H1 (cell line): ENCODE measurements around the gene COL10A1. TPM values are rescaled to one million over a fixed set of nuclear protein-coding genes. Genes with fewer than 3 reads are reported as not detected.

ENCODE experiments used
- CTBP2 ChIP-seq: IDR thresholded peaks from 2 replicates; pipeline ENCODE4 v1.7.0; 2011; ENCODE audit warnings: borderline replicate concordance, mild to moderate bottlenecking, moderate library complexity, mixed read lengths, low read length; ENCODE audit not compliant: insufficient read depth, insufficient read length
- EP300 ChIP-seq, 2 experiments: IDR thresholded peaks; 1 replicate in 1 of 2; 2 replicates in 1 of 2; pipeline ENCODE4 v1.6.1; 2011 to 2012; ENCODE audit warnings: low read depth in 2 of 2, low read length in 2 of 2, mild to moderate bottlenecking in 2 of 2, borderline replicate concordance in 1 of 2, inconsistent platforms in 1 of 2, moderate library complexity in 1 of 2
- polyA plus RNA-seq, 7 experiments: library from polyadenylated mRNA; depleted of rRNA in 3 of 7; stranded (reverse) in 5 of 7; unstranded in 2 of 7; fragments of >200 nt in 5 of 7; fragments of 200-250 nt in 2 of 7; gene quantifications; 1 replicate in 5 of 7; 2 replicates in 1 of 7; 4 replicates in 1 of 7; pipeline versions ENCODE4 v1.2.1 to v1.2.3, GENCODE V29; 2011 to 2013; ENCODE audit warnings: missing spikeins in 2 of 7, mixed read lengths in 2 of 7
- total RNA-seq: library from RNA; stranded (reverse); fragmentation: NEBNext Ultra II Directional; extraction: Animal tissue kit (Norgen Biotek cat#: 25700); gene quantifications from 2 replicates; pipeline ENCODE4 v1.2.1, GENCODE V29; 2021
- TF ChIP-seq, protein P1 (sequence below): fragments of 300-600 bp; sonication (generic); IDR thresholded peaks from 2 replicates; pipeline ENCODE4 v1.7.1; 2012; ENCODE audit warnings: low read length, moderate library complexity, mild to moderate bottlenecking, inconsistent platforms; ENCODE audit not compliant: insufficient replicate concordance
- TF ChIP-seq, protein P2 (sequence below): IDR thresholded peaks from 2 replicates; pipeline ENCODE4 v1.6.1; 2012; ENCODE audit warnings: inconsistent platforms

The COL10A1 gene
- total and polyA plus RNA-seq, 2 of the 8 experiments (the other 6 are each of a cell fraction or from before 2014, with no cell fraction given), result not detected

DNA sequence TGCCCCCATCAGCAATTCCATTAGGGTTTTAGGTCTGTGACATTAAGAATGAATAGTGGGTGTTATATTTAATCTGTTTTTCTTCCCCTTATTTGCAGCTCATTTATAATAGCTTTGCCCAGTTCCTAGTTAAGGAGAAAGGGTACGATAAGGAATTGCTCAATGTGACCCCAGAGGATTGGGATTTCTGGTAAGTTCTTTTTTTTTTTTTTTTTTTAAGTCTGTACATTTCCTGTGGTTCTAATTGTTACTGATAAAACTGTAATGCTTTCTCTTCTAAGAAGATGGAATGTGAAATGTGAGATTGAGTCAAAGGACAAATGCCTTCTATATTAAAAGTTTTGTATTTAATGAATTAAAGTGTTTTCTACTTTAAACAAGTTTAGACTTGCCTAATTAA, 19.8 kb downstream of the COL10A1 start (continued):
- TF ChIP-seq, protein P1, sequence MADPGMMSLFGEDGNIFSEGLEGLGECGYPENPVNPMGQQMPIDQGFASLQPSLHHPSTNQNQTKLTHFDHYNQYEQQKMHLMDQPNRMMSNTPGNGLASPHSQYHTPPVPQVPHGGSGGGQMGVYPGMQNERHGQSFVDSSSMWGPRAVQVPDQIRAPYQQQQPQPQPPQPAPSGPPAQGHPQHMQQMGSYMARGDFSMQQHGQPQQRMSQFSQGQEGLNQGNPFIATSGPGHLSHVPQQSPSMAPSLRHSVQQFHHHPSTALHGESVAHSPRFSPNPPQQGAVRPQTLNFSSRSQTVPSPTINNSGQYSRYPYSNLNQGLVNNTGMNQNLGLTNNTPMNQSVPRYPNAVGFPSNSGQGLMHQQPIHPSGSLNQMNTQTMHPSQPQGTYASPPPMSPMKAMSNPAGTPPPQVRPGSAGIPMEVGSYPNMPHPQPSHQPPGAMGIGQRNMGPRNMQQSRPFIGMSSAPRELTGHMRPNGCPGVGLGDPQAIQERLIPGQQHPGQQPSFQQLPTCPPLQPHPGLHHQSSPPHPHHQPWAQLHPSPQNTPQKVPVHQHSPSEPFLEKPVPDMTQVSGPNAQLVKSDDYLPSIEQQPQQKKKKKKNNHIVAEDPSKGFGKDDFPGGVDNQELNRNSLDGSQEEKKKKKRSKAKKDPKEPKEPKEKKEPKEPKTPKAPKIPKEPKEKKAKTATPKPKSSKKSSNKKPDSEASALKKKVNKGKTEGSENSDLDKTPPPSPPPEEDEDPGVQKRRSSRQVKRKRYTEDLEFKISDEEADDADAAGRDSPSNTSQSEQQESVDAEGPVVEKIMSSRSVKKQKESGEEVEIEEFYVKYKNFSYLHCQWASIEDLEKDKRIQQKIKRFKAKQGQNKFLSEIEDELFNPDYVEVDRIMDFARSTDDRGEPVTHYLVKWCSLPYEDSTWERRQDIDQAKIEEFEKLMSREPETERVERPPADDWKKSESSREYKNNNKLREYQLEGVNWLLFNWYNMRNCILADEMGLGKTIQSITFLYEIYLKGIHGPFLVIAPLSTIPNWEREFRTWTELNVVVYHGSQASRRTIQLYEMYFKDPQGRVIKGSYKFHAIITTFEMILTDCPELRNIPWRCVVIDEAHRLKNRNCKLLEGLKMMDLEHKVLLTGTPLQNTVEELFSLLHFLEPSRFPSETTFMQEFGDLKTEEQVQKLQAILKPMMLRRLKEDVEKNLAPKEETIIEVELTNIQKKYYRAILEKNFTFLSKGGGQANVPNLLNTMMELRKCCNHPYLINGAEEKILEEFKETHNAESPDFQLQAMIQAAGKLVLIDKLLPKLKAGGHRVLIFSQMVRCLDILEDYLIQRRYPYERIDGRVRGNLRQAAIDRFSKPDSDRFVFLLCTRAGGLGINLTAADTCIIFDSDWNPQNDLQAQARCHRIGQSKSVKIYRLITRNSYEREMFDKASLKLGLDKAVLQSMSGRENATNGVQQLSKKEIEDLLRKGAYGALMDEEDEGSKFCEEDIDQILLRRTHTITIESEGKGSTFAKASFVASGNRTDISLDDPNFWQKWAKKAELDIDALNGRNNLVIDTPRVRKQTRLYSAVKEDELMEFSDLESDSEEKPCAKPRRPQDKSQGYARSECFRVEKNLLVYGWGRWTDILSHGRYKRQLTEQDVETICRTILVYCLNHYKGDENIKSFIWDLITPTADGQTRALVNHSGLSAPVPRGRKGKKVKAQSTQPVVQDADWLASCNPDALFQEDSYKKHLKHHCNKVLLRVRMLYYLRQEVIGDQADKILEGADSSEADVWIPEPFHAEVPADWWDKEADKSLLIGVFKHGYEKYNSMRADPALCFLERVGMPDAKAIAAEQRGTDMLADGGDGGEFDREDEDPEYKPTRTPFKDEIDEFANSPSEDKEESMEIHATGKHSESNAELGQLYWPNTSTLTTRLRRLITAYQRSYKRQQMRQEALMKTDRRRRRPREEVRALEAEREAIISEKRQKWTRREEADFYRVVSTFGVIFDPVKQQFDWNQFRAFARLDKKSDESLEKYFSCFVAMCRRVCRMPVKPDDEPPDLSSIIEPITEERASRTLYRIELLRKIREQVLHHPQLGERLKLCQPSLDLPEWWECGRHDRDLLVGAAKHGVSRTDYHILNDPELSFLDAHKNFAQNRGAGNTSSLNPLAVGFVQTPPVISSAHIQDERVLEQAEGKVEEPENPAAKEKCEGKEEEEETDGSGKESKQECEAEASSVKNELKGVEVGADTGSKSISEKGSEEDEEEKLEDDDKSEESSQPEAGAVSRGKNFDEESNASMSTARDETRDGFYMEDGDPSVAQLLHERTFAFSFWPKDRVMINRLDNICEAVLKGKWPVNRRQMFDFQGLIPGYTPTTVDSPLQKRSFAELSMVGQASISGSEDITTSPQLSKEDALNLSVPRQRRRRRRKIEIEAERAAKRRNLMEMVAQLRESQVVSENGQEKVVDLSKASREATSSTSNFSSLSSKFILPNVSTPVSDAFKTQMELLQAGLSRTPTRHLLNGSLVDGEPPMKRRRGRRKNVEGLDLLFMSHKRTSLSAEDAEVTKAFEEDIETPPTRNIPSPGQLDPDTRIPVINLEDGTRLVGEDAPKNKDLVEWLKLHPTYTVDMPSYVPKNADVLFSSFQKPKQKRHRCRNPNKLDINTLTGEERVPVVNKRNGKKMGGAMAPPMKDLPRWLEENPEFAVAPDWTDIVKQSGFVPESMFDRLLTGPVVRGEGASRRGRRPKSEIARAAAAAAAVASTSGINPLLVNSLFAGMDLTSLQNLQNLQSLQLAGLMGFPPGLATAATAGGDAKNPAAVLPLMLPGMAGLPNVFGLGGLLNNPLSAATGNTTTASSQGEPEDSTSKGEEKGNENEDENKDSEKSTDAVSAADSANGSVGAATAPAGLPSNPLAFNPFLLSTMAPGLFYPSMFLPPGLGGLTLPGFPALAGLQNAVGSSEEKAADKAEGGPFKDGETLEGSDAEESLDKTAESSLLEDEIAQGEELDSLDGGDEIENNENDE, result no peak
- TF ChIP-seq, protein P2, sequence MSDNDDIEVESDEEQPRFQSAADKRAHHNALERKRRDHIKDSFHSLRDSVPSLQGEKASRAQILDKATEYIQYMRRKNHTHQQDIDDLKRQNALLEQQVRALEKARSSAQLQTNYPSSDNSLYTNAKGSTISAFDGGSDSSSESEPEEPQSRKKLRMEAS, result no peak
- TF ChIP-seq EP300 (IDR thresholded peaks at IDR 0.05; ENCODE audit: borderline replicate concordance in 1 of 2, low read depth in 2 of 2, low read length in 2 of 2) (no peak), CTBP2 (no peak)
- TF ChIP-seq, all 59 proteins: peak for 0
